Body of pancreas (tissue), 4 donors: ENCODE data around the gene DPYD. TPM values are rescaled to one million over a fixed set of nuclear protein-coding genes. Genes with fewer than 3 reads are reported as not detected.

Experiments used
- ATAC-seq: fragments of 150-250 bp; one replicate; pipeline ENCODE4 v1.9.1; 2016
- DNase-seq, 4 donors: peaks; one replicate each; pipeline ENCODE4 v3.0.0-alpha.2; 2019
- H3K27ac ChIP-seq, 4 donors: fragments of 200-600 bp; sonication (generic); 1 replicate in 3 of 4; 2 replicates in 1 of 4; pipeline versions ENCODE4 v1.5.1 to v1.6.1; 2016 to 2019; ENCODE audit warnings: mild to moderate bottlenecking in 1 of 4, mixed read lengths in 1 of 4, moderate library complexity in 1 of 4
- H3K27me3 ChIP-seq, 2 donors: fragments of 200-600 bp; sonication (generic); one replicate each; pipeline ENCODE4 v1.6.0; 2016; ENCODE audit warnings: mild to moderate bottlenecking in 1 of 2
- H3K36me3 ChIP-seq, 2 donors: fragments of 200-600 bp; sonication (generic); replicated peaks in 1 of 2; 2 replicates each; pipeline ENCODE4 v1.5.1; 2016; ENCODE audit warnings: low read depth in 2 of 2; ENCODE audit not compliant: insufficient read depth in 1 of 2
- H3K4me1 ChIP-seq: fragments of 200-600 bp; sonication (generic); one replicate; pipeline ENCODE4 v1.6.0; 2016
- H3K4me3 ChIP-seq, 2 donors: fragments of 200-600 bp; sonication (generic); 1 replicate in 1 of 2; 2 replicates in 1 of 2; pipeline ENCODE4 v1.5.1; 2016 to 2019
- H3K9me3 ChIP-seq, 3 donors: fragments of 200-600 bp; sonication (generic); 1 replicate in 2 of 3; 2 replicates in 1 of 3; pipeline ENCODE4 v1.5.1; 2016
- CTCF ChIP-seq, 7 experiments: fragments of 450-650 bp in 4 of 7; fragments of 200-600 bp in 3 of 7; sonication (generic) in 3 of 7; IDR thresholded peaks; one replicate each; pipeline ENCODE4 v1.5.1; 2016 to 2019; ENCODE audit warnings: antibody characterized with exemption in 7 of 7
- POLR2A ChIP-seq, 3 donors: fragments of 450-650 bp; IDR thresholded peaks; one replicate each; pipeline ENCODE4 v1.6.1; 2016; ENCODE audit warnings: antibody characterized with exemption in 3 of 3, mild to moderate bottlenecking in 2 of 3
- WGBS, 2 donors: methylation state at CpG; one replicate each; pipeline ENCODE4 v1.1.5; 2017; 5-methylcytosine and 5-hydroxymethylcytosine counted together
- intact Hi-C: fragments of 100-400 bp; cut with DNase I; formaldehyde crosslinking; loops from one replicate; pipeline ENCODE4 v1.15.1; 2023
- total RNA-seq, 2 donors: library from RNA; depleted of rRNA; stranded (reverse); fragments of >200 nt; gene quantifications; one replicate each; pipeline ENCODE4 v1.1.0, GENCODE V29; 2016

The DPYD gene
- total RNA-seq, 2 donors from 2014 or later, result 13.8 to 17.1 TPM

- no peak for TF ChIP-seq POLR2A (IDR thresholded peaks at IDR 0.05)
- TF ChIP-seq CTCF (IDR thresholded peaks at IDR 0.05), result no peak
- intact Hi-C loops, result no loop called here
- 75 to 84% methylated on average over 5 of the region's 5 CpGs for WGBS, 2 donors
- no peak for ATAC-seq
- Histone ChIP-seq H3K27ac (no peak overlapping the region), H3K4me1 (no peaks in the 10 kb centered on the region), H3K36me3 (no peaks in the 10 kb centered on the region), H3K4me3 (no peak overlapping the region), H3K9me3 (no peaks in the 10 kb centered on the region), H3K27me3 (no peaks in the 10 kb centered on the region)
- no peak for DNase-seq
These were observed 536.4 kb downstream of the DPYD start for GRCh38 chr1:97384294-97384968.

GRCh38 chr1:97383797-97384196 lies 537.0 kb downstream of the DPYD start:
- intact Hi-C loops, result no loop called here
- ATAC-seq (no peak), DNase-seq (no peak)

GRCh38 chr1:97382206-97382605 lies 538.6 kb downstream of the DPYD start:
- 94 to 96% methylated on average over 1 of the region's 1 CpG for WGBS, 2 donors
- intact Hi-C loops, result no loop called here
- TF ChIP-seq POLR2A (IDR thresholded peaks at IDR 0.05), result no peak
- TF ChIP-seq CTCF (IDR thresholded peaks at IDR 0.05), result no peak
- Histone ChIP-seq H3K36me3 (no peaks in the 10 kb centered on the region), H3K4me3 (no peak overlapping the region), H3K9me3 (no peaks in the 10 kb centered on the region), H3K27ac (no peak overlapping the region), H3K4me1 (no peaks in the 10 kb centered on the region), H3K27me3 (no peaks in the 10 kb centered on the region)
- DNase-seq (no peak), ATAC-seq (no peak)

More at GRCh38 chr1:97383797-97384196, 537.0 kb downstream of the DPYD start:
- H3K4me1 ChIP-seq, result no peaks in the 10 kb centered on the region
- H3K36me3 ChIP-seq, result no peaks in the 10 kb centered on the region
- no peaks in the 10 kb centered on the region for H3K27me3 ChIP-seq
- no peak overlapping the region for H3K27ac ChIP-seq
- H3K9me3 ChIP-seq, result no peaks in the 10 kb centered on the region
- no peak overlapping the region for H3K4me3 ChIP-seq
- 91 to 94% methylated on average over 4 of the region's 4 CpGs for WGBS, 2 donors
- TF ChIP-seq POLR2A (IDR thresholded peaks at IDR 0.05) (no peak), CTCF (IDR thresholded peaks at IDR 0.05) (no peak)

GRCh38 chr1:97379387-97380075 lies 541.3 kb downstream of the DPYD start:
- Histone ChIP-seq H3K27ac (no peak overlapping the region), H3K9me3 (no peaks in the 10 kb centered on the region), H3K36me3 (no peaks in the 10 kb centered on the region), H3K4me1 (no peaks in the 10 kb centered on the region), H3K4me3 (no peak overlapping the region), H3K27me3 (no peaks in the 10 kb centered on the region)
- no peak for DNase-seq
- TF ChIP-seq CTCF (IDR thresholded peaks at IDR 0.05) (no peak), POLR2A (IDR thresholded peaks at IDR 0.05) (no peak)
- intact Hi-C loops, result no loop called here
- 87 to 92% methylated on average over 4 of the region's 4 CpGs for WGBS, 2 donors
- ATAC-seq, result no peak
